Ramos (cell line): ENCODE data around the gene RTL5.

Source experiments
- in situ Hi-C: fragments of 300-500 bp; cut with MboI; formaldehyde crosslinking; loops from one replicate; pipeline ENCODE4 v1.14.3; 2022; ENCODE audit warnings: low sequenced_read_pairs; ENCODE audit not compliant: unreplicated experiment

The RTL5 gene

DNA sequence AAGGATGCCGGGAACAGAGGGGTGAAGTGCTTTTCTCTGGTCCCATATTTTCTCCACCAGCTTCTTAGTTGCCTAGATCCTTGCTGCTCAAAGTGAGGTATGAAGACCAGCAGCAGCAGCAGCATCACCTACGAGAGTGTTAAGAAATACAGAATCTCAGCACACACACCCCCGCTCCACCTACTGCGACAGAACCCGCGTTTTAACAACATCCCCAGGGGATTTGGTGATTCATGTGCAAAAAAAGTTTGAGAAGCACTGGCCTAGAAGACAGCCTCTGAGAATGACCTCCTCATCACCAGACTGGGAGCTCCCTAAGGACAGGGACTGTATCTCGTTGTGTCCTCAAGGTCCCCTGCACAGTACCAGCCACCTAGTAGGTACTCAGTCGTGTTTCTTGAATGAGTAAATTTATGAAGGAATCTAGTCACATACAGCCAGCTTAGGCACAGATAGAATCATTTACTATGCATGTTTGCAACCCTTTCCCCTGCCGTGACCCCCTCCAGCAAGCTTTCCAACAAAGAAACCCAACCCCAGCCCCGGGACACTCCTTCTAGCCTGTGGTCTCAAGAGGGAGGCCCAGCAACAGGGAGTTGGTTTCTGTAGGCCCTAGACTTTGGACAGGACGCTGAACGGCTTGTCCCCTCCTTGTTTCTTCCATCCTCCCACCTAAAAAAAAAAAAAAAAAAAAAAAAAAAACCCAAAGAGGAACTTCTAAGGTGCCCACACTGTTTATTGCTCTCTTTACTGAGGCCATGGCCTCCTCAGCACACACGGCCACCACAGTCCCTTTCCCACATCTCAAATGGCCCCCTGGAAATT is 21.5 kb downstream of the RTL5 start:
- in situ Hi-C loops = no loop called here

DNA sequence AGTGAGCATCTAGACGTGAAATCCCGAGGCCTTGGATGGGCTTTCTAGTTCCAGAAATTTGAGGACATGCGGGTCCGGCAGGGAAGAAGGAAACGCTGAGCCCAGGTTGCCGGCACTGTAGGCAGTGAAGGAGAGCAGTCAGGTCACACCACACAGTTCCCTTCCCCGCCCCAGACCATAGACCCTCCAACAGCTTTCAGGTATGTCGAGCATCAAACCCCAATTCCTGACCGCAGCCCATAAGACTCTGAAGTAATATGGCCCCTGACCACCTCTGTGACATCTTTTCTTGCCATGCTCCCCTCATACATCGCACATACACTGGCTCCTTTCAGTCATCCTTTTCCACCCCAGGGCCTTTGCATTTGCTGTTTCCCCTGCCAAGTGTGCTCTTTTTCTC is 23.0 kb downstream of the RTL5 start:
- in situ Hi-C loops = no loop called here

DNA sequence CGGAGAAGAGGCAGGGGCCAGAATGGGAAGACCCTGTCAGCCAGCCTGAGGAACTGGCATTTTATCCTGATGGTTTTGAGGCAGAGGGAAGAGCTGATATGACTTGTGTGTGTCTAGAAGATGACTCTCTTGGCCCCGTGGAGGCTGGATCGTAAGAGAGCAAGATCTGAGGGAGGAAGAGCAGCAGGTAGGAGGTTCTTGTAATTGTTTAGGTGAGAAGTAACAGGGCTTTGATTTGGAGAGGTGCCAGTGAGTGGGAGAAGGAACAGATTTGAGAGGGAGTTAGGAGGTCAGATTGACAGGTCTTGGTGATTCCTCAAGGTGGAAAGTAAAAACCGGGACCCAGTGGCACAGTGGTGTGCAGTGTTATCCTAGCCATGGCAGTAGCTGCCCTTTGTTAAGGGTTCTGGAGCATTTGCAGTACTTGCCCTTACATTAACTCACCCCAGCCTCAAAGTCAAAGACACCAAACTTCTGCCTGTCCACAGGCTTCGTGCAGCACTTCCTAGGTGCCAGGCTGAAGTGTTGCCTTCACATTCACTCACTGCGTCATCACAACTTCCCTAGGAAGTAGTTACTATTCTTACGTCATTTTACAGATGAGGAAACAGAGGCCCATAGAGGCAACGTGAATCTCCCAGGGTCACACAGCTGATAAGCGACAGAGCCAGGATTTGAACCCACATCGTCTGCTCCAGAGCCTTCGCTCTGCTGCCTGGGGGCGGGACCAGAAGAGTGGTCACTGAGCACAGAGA is 23.7 kb downstream of the RTL5 start:
- in situ Hi-C loops = no loop called here

GRCh38 chrX:72107320-72107719 is 24.4 kb downstream of the RTL5 start:
- in situ Hi-C loops = no loop called here

DNA sequence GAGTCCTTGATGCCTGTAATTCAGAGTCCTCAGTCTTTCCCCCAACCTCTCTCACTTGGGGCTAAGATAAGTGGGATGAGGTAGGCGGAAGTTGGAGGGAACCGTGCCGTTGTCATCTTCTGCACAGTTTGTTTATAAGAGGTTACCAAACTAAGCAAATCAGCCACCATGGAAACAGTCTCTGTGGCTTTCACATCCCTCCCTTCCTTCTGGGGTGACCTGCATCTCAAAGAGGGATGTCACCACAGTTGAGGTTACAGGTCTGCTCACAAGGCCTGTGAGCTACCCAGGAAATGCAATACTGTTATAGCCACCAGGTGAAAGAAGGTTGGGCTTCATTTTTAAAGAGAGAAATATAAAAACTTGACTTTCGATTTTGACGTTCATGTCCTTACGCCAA is 26.3 kb downstream of the RTL5 start:
- in situ Hi-C loops = no loop called here

GRCh38 chrX:72102760-72103159 is 29.0 kb downstream of the RTL5 start:
- in situ Hi-C loops = no loop called here

GRCh38 chrX:72102126-72102525 is 29.6 kb downstream of the RTL5 start:
- in situ Hi-C loops = no loop called here

GRCh38 chrX:72101597-72102037 is 30.1 kb downstream of the RTL5 start:
- in situ Hi-C loops = no loop called here

DNA sequence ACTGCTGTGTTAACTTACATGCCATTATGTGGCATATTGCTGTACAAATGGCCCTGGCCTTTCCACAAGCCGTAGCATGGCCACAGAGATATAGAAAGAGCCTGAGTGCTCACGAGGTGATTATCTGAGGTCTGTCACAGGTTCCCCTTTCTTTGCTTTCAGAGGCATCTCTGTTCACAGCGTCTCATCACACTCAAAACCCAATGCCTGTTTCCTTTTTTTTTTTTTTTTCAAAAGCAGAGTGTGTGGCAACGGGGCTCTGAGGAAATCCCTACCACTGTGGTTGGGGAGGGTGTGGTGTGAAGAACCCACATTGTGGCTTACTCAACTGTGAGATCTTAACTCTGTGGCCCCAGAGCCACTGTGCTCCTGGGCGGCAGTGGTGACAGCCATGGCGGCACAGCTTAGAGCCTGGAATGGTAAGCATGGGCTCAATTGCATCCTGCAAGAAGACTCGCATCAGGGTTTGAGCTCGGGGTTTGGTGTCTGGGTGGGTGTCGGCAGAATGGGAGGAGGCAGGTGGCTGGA is 30.8 kb downstream of the RTL5 start:
- in situ Hi-C loops = no loop called here

- in situ Hi-C loops = no loop called here
Observed at GRCh38 chrX:72100051-72100755, 31.5 kb downstream of the RTL5 start.

GRCh38 chrX:72097098-72097497 is 34.6 kb downstream of the RTL5 start:
- in situ Hi-C loops = no loop called here

DNA sequence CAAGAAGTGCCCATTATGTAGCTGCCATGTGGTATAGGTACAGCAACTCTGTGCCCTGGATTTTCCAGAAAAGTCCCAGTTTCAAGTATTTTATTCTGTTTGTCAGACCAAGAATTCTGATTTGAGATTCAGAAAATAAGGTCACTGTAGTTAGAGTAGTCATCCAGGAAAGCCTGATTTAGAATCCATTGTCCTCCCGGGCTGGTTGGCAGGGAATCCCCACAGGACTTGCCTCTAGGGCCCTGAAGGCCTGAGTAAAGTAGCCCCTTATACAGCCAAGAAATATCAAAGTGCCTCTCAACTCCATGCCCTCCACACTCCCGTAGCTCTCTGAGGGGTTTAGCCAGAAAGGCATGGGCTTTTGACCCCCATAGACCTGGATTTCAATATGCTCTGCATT is 36.3 kb downstream of the RTL5 start:
- in situ Hi-C loops = no loop called here

- in situ Hi-C loops = no loop called here
Observed at GRCh38 chrX:72094894-72095293, 36.8 kb downstream of the RTL5 start.

- in situ Hi-C loops = no loop called here
Observed at GRCh38 chrX:72089254-72089653, 42.5 kb downstream of the RTL5 start.

DNA sequence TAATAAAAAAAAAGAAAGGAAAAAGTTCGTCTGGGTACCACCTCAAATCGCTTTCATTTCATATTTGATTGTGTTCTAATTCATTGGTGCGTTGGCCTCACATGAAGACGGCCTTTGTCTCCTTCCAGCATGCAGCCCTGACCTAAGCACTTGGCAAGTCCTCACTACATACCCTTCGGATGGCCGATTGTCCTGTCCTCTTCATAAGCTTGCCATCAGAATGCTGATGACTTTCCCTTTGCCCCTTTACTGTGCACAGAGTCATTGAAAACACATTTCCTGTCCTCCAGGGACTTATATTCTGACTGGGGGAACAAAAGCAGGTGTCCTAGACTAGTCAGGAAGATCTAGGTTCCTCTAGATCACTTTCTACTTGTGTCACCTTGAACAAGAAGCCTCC is 43.0 kb downstream of the RTL5 start:
- in situ Hi-C loops = no loop called here

DNA sequence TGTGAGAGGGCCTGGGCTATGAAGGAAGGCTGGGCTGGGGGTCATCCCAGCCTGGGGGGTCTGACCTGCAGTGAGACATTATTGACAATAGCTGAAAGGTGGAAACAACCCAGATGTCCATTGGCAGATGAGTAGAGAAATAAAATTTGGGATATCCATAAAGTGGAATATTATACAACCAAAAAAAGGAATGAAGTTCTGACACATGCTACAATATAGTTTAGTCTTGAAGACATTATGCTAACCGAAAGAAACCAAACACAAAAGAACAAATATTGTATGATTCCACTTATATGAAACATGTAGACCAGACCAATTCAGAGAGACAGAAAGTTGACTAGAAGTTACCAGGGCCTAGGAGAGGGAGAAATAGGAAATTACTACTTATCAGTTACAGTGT is 44.7 kb downstream of the RTL5 start:
- in situ Hi-C loops = no loop called here

DNA sequence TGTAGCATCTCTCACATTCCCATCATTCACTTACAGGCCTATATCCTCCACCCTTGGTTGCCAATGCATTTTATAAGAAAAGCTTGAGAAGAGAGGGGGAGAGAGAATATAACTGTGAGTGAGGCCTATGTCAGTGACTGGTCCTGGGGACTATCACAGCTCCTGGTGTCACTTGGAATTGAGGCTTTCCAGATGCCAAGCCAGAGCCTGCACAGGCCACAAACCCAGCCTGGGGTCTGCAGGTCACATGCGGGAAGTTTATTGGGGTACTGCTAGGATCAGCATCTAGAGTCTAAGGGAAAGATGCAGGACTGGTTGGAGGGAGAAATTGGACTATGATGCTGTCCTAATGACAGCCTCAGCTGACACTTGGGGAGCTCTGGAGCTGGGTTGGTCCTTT is 47.6 kb downstream of the RTL5 start:
- in situ Hi-C loops = no loop called here

- in situ Hi-C loops = no loop called here
Observed at GRCh38 chrX:72083291-72083690, 48.4 kb downstream of the RTL5 start.

- in situ Hi-C loops = no loop called here
Observed at GRCh38 chrX:72081605-72082320, 50.0 kb downstream of the RTL5 start.

GRCh38 chrX:72080800-72081199 is 50.9 kb downstream of the RTL5 start:
- in situ Hi-C loops = no loop called here
